VCaP (cell line): ENCODE data around the gene CCR1.

ENCODE experiments used
- H3K27ac ChIP-seq: fragments of 450-650 bp; 2 replicates; pipeline ENCODE4 v1.5.1; 2017
- TF ChIP-seq, protein P1 (sequence below): fragments of 450-650 bp; conservative IDR thresholded peaks from 2 replicates; pipeline ENCODE4 v1.5.1; 2017; ENCODE audit warnings: mild to moderate bottlenecking, moderate library complexity

Gene CCR1

DNA sequence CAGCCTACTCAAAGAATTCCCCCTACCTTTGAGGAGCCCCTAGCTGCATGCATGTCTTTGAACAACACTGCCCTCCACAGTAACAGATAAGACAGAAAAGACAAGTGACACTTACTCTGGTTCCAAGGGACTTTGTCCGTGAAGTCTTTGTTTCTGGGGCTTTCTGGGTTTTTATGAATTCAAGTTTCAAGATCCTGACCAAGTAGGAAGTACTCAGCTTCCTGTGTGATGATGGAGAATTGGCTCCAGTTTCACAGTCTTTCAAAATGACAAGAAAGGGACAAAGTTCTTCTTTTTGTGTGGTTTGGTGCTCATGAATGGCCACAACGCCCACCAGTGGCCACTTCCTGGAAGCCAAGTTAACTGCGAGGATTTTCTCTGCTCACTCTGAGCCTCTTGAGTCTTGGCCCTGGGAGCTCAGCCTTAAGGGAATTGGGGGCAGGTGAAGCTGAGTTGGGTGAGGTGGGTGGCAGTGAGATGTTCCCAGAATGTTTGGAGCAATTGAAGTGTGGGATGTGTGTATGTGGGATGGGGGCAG, at the start of gene CCR1:
TSS of gene CCR1 (minus strand) at position 147 of the 538 bp plus-strand sequence. CDS start 4,000 bp downstream, outside the sequence.
- no peak within 1 kb of the TSS for H3K27ac ChIP-seq

DNA sequence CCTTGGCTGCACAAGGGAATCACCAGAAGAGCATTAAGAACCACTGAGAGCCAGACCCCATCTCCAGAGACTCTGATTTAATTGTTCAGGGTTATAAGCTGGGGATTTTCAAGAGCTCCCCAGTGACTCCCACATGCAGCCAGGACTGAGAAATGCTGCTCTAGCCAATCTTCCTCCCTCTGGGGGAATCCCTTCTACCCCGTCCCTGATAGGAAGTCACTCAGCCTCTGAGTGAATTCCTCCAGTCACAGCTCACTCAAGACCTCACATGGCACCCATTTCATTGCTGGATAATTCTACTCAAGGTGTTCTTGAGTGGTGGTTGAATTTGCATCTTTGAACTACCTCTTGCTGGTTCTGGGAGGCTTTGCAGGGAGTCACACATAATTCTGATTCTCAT, 44.9 kb upstream of the CCR1 start:
- no peak overlapping the region for H3K27ac ChIP-seq
- TF ChIP-seq, protein P1, sequence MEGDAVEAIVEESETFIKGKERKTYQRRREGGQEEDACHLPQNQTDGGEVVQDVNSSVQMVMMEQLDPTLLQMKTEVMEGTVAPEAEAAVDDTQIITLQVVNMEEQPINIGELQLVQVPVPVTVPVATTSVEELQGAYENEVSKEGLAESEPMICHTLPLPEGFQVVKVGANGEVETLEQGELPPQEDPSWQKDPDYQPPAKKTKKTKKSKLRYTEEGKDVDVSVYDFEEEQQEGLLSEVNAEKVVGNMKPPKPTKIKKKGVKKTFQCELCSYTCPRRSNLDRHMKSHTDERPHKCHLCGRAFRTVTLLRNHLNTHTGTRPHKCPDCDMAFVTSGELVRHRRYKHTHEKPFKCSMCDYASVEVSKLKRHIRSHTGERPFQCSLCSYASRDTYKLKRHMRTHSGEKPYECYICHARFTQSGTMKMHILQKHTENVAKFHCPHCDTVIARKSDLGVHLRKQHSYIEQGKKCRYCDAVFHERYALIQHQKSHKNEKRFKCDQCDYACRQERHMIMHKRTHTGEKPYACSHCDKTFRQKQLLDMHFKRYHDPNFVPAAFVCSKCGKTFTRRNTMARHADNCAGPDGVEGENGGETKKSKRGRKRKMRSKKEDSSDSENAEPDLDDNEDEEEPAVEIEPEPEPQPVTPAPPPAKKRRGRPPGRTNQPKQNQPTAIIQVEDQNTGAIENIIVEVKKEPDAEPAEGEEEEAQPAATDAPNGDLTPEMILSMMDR: no peak

More for the DNA sequence above, at the start of gene CCR1:
- TF ChIP-seq, protein P1: peak; percentile 42; the same call in 1 of the 2 replicates

DNA sequence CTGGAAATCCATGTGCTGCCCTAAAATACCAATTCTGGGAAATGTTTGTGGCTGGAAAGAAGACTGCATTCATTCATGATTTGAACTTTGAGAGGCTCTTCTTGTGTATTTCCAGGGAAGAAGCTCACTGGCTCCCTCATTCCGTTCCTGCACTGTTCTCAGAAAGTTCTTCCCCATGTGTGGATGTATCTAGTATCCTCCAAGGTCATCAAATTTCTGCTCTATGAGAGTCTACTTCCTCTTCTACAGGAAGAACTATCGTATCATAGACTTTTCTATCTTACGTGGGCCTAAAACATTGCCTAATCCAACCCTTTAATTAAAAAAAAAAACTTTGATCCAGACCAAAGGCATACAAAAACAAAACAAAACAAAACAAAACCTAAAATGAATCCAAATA, 37.0 kb upstream of the CCR1 start:
- TF ChIP-seq, protein P1: no peak
- no peak overlapping the region for H3K27ac ChIP-seq

DNA sequence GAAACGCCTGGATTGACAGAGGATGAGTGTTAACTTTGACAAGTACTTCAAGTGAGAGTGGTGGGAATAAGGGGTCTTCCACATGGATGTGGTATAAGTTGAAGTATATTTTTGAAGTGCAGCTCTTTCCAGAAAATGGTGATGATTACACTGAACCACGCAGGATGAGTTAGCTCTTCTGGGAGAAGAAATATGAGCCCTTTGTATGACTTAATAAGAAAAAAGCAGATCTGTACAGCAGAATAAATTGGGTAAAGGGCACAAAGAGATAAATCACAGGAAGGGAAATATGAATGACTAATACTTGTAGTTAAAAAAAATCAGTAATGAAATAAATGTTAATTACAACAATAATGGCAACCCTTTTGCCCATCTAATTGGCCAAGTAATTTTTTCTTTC, 35.4 kb upstream of the CCR1 start:
- no peak overlapping the region for H3K27ac ChIP-seq
- TF ChIP-seq, protein P1: no peak

DNA sequence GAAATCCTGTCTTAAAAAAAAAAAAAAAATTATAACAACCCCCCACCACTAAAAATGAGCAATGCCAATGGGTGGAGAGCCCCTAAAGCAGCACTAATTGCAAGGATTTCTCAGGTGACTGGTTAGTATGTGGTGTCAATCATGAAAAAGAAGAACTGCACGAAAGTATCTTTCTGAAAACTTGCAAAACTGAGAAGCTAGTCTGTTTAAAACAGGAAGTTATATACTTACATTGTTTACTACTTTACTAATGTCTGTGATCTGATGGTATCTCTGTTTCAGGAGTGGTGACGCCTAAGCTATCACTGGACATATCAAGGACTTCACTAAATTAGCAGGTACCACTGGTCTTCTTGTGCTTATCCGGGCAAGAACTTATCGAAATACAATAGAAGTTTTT, 34.0 kb upstream of the CCR1 start, which contains the start of gene CCR3:
TSS of gene CCR3 (plus strand) at position 341 of the 400 bp plus-strand sequence. CDS start 22,699 bp downstream, outside the sequence.
- no peak within 1 kb of the TSS for H3K27ac ChIP-seq
- TF ChIP-seq, protein P1: no peak

DNA sequence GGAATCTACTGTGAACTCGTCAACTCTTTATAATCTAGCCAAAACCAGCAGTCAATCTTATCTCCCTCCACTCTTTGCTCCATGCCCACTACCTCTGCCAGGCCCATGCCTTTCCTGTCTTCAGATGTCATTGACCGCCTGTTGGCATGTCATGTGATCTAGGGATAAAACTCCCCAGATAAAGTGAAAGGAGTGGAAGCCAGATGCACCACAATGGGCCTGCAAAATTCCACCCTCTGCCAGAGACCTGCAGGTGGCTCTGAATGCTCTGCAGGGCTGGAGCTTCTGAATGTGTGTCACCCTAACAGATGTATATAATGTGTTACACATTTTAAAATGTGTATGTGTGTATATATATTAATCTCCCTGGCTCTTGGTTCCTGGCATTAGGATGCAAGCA, 31.8 kb upstream of the CCR1 start:
- TF ChIP-seq, protein P1: no peak

DNA sequence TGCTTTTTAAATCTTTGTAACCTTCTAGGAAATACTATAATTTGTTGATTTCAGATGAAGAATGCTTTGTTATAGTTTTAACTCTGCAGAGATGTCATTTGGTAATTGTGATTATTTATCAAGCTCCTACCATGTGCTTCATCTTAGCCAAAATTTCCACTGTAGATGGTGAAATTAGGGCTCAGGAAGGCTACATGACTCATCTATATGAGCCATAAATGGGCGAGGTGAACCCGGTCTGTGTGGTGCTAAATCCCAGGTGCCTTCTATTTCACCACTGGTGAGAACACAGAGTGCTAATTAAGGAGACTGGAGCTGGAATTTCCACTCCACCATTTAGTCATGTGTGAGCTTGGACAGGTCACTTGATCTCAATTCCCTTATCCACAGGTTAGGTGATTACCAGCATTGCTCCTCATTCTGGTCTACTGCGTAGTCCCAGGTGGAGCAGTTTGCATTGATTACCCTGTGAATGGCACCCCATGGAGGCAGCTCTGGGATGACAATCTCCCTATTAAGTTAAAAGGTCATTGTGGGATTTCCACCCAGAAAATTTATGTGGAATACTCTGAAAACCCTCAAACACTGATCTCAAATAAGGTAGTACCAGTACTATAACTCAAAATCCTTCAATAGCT, 31.3 kb upstream of the CCR1 start:
- TF ChIP-seq, protein P1: no peak
- H3K27ac ChIP-seq: no peak overlapping the region

More for the DNA sequence above, 31.8 kb upstream of the CCR1 start:
- no peak overlapping the region for H3K27ac ChIP-seq
